Spleen (tissue), 7 donors: ENCODE results near the gene NFKBIE.

Experiments used
- CTCF ChIP-seq, 11 experiments: fragments of 200-600 bp in 7 of 11; fragments of 450-650 bp in 4 of 11; sonication (generic) in 4 of 11; IDR thresholded peaks in 8 of 11; conservative IDR thresholded peaks in 3 of 11; 1 replicate in 7 of 11; 2 replicates in 4 of 11; pipeline versions ENCODE4 v1.4.0 to v1.8.0; 2016 to 2021; ENCODE audit warnings: antibody characterized with exemption in 11 of 11, inconsistent platforms in 4 of 11, mild to moderate bottlenecking in 1 of 11
- POLR2A ChIP-seq, 3 donors: fragments of 450-650 bp; IDR thresholded peaks; one replicate each; pipeline ENCODE4 v1.5.1; 2017; ENCODE audit warnings: antibody characterized with exemption in 3 of 3, mild to moderate bottlenecking in 1 of 3
- donor health status: DM: no; HTN: no; CAD: no; lungs with moderate emphysema.
- donor health status: DM: no; HTN: no; CAD: no.
- donor health status: DM: no; HTN: no; CAD: no.

GRCh38 chr6:44275271-44275748 lies 10.0 kb upstream of the NFKBIE start:
- TF ChIP-seq CTCF (IDR thresholded peaks at IDR 0.05 in 8 of 11, conservative IDR thresholded peaks at IDR 0.05 in 3 of 11) = no peak
- no peak for TF ChIP-seq POLR2A (IDR thresholded peaks at IDR 0.05)
